Naive thymus-derived CD8-positive, alpha-beta T cell (primary cell): ENCODE results near the gene ELAC1. TPM values are rescaled to one million over a fixed set of nuclear protein-coding genes. Genes with fewer than 3 reads are reported as not detected.
"Not testable (repeated sequence)": the region's sequence is repeated elsewhere in the genome, so short reads cannot be mapped to it uniquely, and the experiment has no call there.

ENCODE experiments used
- ATAC-seq, 2 donors: fragments of 150-1000 bp; cut with Tn5 transposase in 1 of 2; sonication (Bioruptor Pico), chemical (Tn5 transposase) in 1 of 2; 1 replicate in 1 of 2; 2 replicates in 1 of 2; pipeline ENCODE4 v1.10.0; 2021; ENCODE audit warnings: mild to moderate bottlenecking in 2 of 2, moderate library complexity in 2 of 2
- POLR2A ChIA-PET: fragments of 350-600 bp; sonication (Branson Sonifier 250); formaldehyde crosslinking; loops from one replicate; lab custom pipeline; 2021; ENCODE audit warnings: antibody characterized with exemption; lab: Charles Lee
- DNase-seq, 10 donors: peaks; one replicate each; pipeline versions ENCODE4 v3.0.0 to v3.0.0-alpha.2; 2020 to 2022
- H3K27ac Mint-ChIP-seq, 10 donors: one replicate each; pipeline ENCODE4 v1.8.0; 2020 to 2022; ENCODE audit warnings: mild to moderate bottlenecking in 10 of 10, mixed read lengths in 10 of 10, moderate library complexity in 4 of 10, inconsistent platforms in 1 of 10
- H3K27me3 Mint-ChIP-seq, 5 donors: one replicate each; pipeline ENCODE4 v1.8.0; 2021 to 2022; ENCODE audit warnings: mixed read lengths in 5 of 5
- H3K36me3 Mint-ChIP-seq, 3 donors: one replicate each; pipeline ENCODE4 v1.8.0; 2020 to 2022; ENCODE audit warnings: mixed read lengths in 3 of 3, mild to moderate bottlenecking in 2 of 3, inconsistent platforms in 1 of 3
- H3K4me1 Mint-ChIP-seq, 4 donors: one replicate each; pipeline ENCODE4 v1.8.0; 2021 to 2022; ENCODE audit warnings: mixed read lengths in 4 of 4
- H3K4me3 Mint-ChIP-seq, 10 donors: one replicate each; pipeline ENCODE4 v1.8.0; 2020 to 2022; ENCODE audit warnings: mild to moderate bottlenecking in 10 of 10, mixed read lengths in 10 of 10, moderate library complexity in 6 of 10, inconsistent platforms in 1 of 10
- H3K9me3 Mint-ChIP-seq, 9 donors: one replicate each; pipeline ENCODE4 v1.8.0; 2020 to 2022; ENCODE audit warnings: mixed read lengths in 9 of 9, mild to moderate bottlenecking in 3 of 9, inconsistent platforms in 1 of 9, moderate library complexity in 1 of 9
- polyA plus RNA-seq, 3 donors: library from polyadenylated mRNA; unstranded; fragments of 300-500 nt; fragmentation: Illumina TruSeq; gene quantifications; one replicate each; pipeline ENCODE4 v1.2.3, GENCODE V29; 2021
- total RNA-seq, 8 experiments: library from RNA in 2 of 8; stranded (reverse) in 2 of 8; gene quantifications; one replicate each; pipeline ENCODE4 v1.2.3 and lab custom pipeline; 2021 to 2026

ELAC1 gene
- total and polyA plus RNA-seq, 5 experiments from 2014 or later = 12.6 to 19.9 (median 15.0) TPM

- POLR2A ChIA-PET = interaction anchor here (0.8 to 1.5 kb wide), 3 partner anchors 10 to 99 kb away, joined by 3 to 8 read pairs (median 4); partner anchors contain the start of genes ELAC1, ME2 and SMAD4
- Mint-ChIP-seq H3K27ac (no peak overlapping the region), H3K27me3 (no peaks in the 10 kb centered on the region), H3K4me3 (no peak overlapping the region), H3K4me1 (peaks cover 0 to 39% (median 18%) of the 10 kb centered on the region in 4 donors), H3K36me3 (peaks cover 32 to 73% (median 53%) of the 10 kb centered on the region in 3 donors), H3K9me3 (peaks cover 0 to 7% (median 3%) of the 10 kb centered on the region in 9 donors)
- ATAC-seq (no peak), DNase-seq (no peak)
These were observed 9.4 kb downstream of the ELAC1 start for GRCh38 chr18:50977037-50977760.

- Mint-ChIP-seq H3K27me3 (no peaks in the 10 kb centered on the region), H3K4me1 (peaks cover 3 to 27% (median 16%) of the 10 kb centered on the region in 4 donors), H3K36me3 (peaks cover 17 to 79% (median 50%) of the 10 kb centered on the region in 3 donors), H3K27ac (no peak overlapping the region), H3K4me3 (no peak overlapping the region), H3K9me3 (peaks cover 0 to 5% (median 0%) of the 10 kb centered on the region in 9 donors)
- POLR2A ChIA-PET = no interaction called here
- ATAC-seq (no peak), DNase-seq (no peak)
These were observed 13.5 kb downstream of the ELAC1 start for GRCh38 chr18:50981381-50981780.

GRCh38 chr18:50982086-50982801, 14.4 kb downstream of the ELAC1 start:
- Mint-ChIP-seq H3K4me1 (peaks cover 3 to 27% (median 16%) of the 10 kb centered on the region in 4 donors), H3K27me3 (no peaks in the 10 kb centered on the region), H3K27ac (peak overlapping the region in 1 of 10 donors; percentile 15), H3K9me3 (peaks cover 0 to 3% (median 0%) of the 10 kb centered on the region in 9 donors), H3K36me3 (peaks cover 13 to 79% (median 46%) of the 10 kb centered on the region in 3 donors), H3K4me3 (no peak overlapping the region)
- DNase-seq (no peak), ATAC-seq (no peak)
- POLR2A ChIA-PET = no interaction called here

GRCh38 chr18:50982802-50983179, 15.0 kb downstream of the ELAC1 start:
- Mint-ChIP-seq H3K27me3 (no peaks in the 10 kb centered on the region), H3K27ac (peak overlapping the region in 1 of 10 donors; percentile 15), H3K36me3 (peaks cover 10 to 78% (median 43%) of the 10 kb centered on the region in 3 donors), H3K9me3 (peaks cover 0 to 3% (median 0%) of the 10 kb centered on the region in 9 donors), H3K4me1 (peaks cover 3 to 26% (median 16%) of the 10 kb centered on the region in 4 donors), H3K4me3 (no peak overlapping the region)
- POLR2A ChIA-PET = interaction anchor here (0.7 kb wide), 1 partner anchor 54 kb away, joined by 10 read pairs; no protein-coding TSS in a partner anchor
- ATAC-seq = no peak
- DNase-seq = no peak

- no peak for ATAC-seq
- POLR2A ChIA-PET = no interaction called here
- Mint-ChIP-seq H3K27ac (peak overlapping the region in 2 of 10 donors; percentile 15 to 78), H3K4me3 (no peak overlapping the region), H3K36me3 (peaks cover 0 to 48% (median 27%) of the 10 kb centered on the region in 3 donors), H3K27me3 (no peaks in the 10 kb centered on the region), H3K4me1 (peaks cover 3 to 9% (median 5%) of the 10 kb centered on the region in 4 donors), H3K9me3 (no peaks in the 10 kb centered on the region)
- no peak for DNase-seq
These were observed 18.7 kb downstream of the ELAC1 start for GRCh38 chr18:50986360-50987087.

GRCh38 chr18:50987261-50987660, 19.4 kb downstream of the ELAC1 start:
- Mint-ChIP-seq H3K27me3 (no peaks in the 10 kb centered on the region), H3K9me3 (no peaks in the 10 kb centered on the region), H3K36me3 (peaks cover 0 to 49% (median 27%) of the 10 kb centered on the region in 3 donors), H3K4me1 (peaks cover 3 to 7% (median 4%) of the 10 kb centered on the region in 4 donors), H3K27ac (no peak overlapping the region), H3K4me3 (no peak overlapping the region)
- POLR2A ChIA-PET = no interaction called here
- ATAC-seq (no peak), DNase-seq (no peak)

- POLR2A ChIA-PET = no interaction called here
- H3K4me3 Mint-ChIP-seq = no peak overlapping the region
- DNase-seq (no peak), ATAC-seq (no peak)
- H3K9me3 Mint-ChIP-seq = no peaks in the 10 kb centered on the region
- H3K27me3 Mint-ChIP-seq = no peaks in the 10 kb centered on the region
- H3K27ac Mint-ChIP-seq = no peak overlapping the region
- H3K36me3 Mint-ChIP-seq = peaks cover 0 to 37% (median 17%) of the 10 kb centered on the region in 3 donors
- peaks cover 0 to 2% (median 0%) of the 10 kb centered on the region in 4 donors for H3K4me1 Mint-ChIP-seq
These were observed 21.9 kb downstream of the ELAC1 start for GRCh38 chr18:50989711-50990110.

GRCh38 chr18:50992351-50992762, 24.5 kb downstream of the ELAC1 start:
- DNase-seq = no peak
- no peak for ATAC-seq
- Mint-ChIP-seq H3K4me3 (no peak overlapping the region), H3K9me3 (peaks cover 0 to 2% (median 0%) of the 10 kb centered on the region in 9 donors), H3K27ac (no peak overlapping the region), H3K27me3 (no peaks in the 10 kb centered on the region), H3K36me3 (peaks cover 5 to 15% (median 10%) of the 10 kb centered on the region in 3 donors), H3K4me1 (no peaks in the 10 kb centered on the region)
- POLR2A ChIA-PET = no interaction called here

- DNase-seq (no peak), ATAC-seq (no peak)
- Mint-ChIP-seq H3K9me3 (peaks cover 0 to 2% (median 0%) of the 10 kb centered on the region in 9 donors), H3K36me3 (peaks cover 5 to 7% (median 6%) of the 10 kb centered on the region in 3 donors), H3K27ac (no peak overlapping the region), H3K4me1 (no peaks in the 10 kb centered on the region), H3K4me3 (no peak overlapping the region), H3K27me3 (no peaks in the 10 kb centered on the region)
- POLR2A ChIA-PET = interaction anchor here (1.2 kb wide), 1 partner anchor 37 kb away, joined by 4 read pairs; the partner anchor contains the start of gene SMAD4
These were observed 26.2 kb downstream of the ELAC1 start for GRCh38 chr18:50994031-50994430.

- Mint-ChIP-seq H3K9me3 (peaks cover 0 to 10% (median 3%) of the 10 kb centered on the region in 9 donors), H3K36me3 (peaks cover 5 to 23% (median 8%) of the 10 kb centered on the region in 3 donors)
- POLR2A ChIA-PET, H3K4me1 Mint-ChIP-seq, H3K4me3 Mint-ChIP-seq, H3K27ac Mint-ChIP-seq, ATAC-seq, DNase-seq, H3K27me3 Mint-ChIP-seq: not testable (repeated sequence)
These were observed 35.3 kb downstream of the ELAC1 start for GRCh38 chr18:51003174-51003573.

- ATAC-seq (no peak), DNase-seq (no peak)
- Mint-ChIP-seq H3K27ac (no peak overlapping the region), H3K9me3 (peaks cover 0 to 10% (median 3%) of the 10 kb centered on the region in 9 donors), H3K36me3 (peaks cover 0 to 9% (median 8%) of the 10 kb centered on the region in 3 donors), H3K4me1 (peaks cover 0 to 5% (median 0%) of the 10 kb centered on the region in 4 donors), H3K4me3 (no peak overlapping the region), H3K27me3 (no peaks in the 10 kb centered on the region)
- POLR2A ChIA-PET = no interaction called here
These were observed 38.4 kb downstream of the ELAC1 start for GRCh38 chr18:51006061-51006818.
